BJ (cell line): ENCODE results near the gene GSG1L. TPM values are rescaled to one million over a fixed set of nuclear protein-coding genes. Genes with fewer than 3 reads are reported as not detected.

Experiments
- CTCF ChIA-PET: fragments of 350-600 bp; formaldehyde crosslinking; extraction: SDS; loops from one replicate; lab custom pipeline; 2021; ENCODE audit warnings: antibody characterized with exemption, inconsistent platforms; lab: Yijun Ruan, JAX
- POLR2A ChIA-PET: fragments of 300-600 bp; sonication (Branson Sonifier 250); formaldehyde crosslinking; extraction: SDS; loops from one replicate; lab custom pipeline; 2021; ENCODE audit warnings: antibody characterized with exemption; lab: Charles Lee
- DNase-seq: peaks from one replicate; pipeline ENCODE4 v3.0.0-alpha.2; 2011; ENCODE audit warnings: low read depth
- H3K27me3 ChIP-seq: 2 replicates; pipeline ENCODE4 v1.6.0; 2011; ENCODE audit warnings: low read length; ENCODE audit not compliant: control insufficient read depth, insufficient read depth
- H3K36me3 ChIP-seq: 2 replicates; pipeline ENCODE4 v1.5.1; 2011; ENCODE audit warnings: low read length; ENCODE audit not compliant: control insufficient read depth, insufficient read depth
- H3K4me3 ChIP-seq: 2 replicates; pipeline ENCODE4 v1.5.1; 2011; ENCODE audit warnings: low read depth, mild to moderate bottlenecking, control low read depth, low read length
- CTCF ChIP-seq: IDR thresholded peaks from 2 replicates; pipeline ENCODE4 v1.5.1; 2011; ENCODE audit warnings: low read depth, mild to moderate bottlenecking, control low read depth, inconsistent platforms, low read length, moderate library complexity; ENCODE audit not compliant: insufficient read depth
- polyA plus RNA-seq: library from polyadenylated mRNA; depleted of rRNA; stranded (reverse); fragments of >200 nt; gene quantifications from 2 replicates; pipeline ENCODE4 v1.2.3, GENCODE V29; 2011

GSG1L gene
- polyA plus RNA-seq, 1 experiment = not detected

GRCh38 chr16:27826081-27826892 lies 237.2 kb downstream of the GSG1L start:
- POLR2A ChIA-PET = no interaction called here
- peaks cover 2% of the 10 kb centered on the region; the same call in 1 of the 2 replicates for H3K27me3 ChIP-seq
- no peak overlapping the region for H3K4me3 ChIP-seq
- H3K36me3 ChIP-seq = no peaks in the 10 kb centered on the region
- CTCF ChIA-PET = no interaction called here
- no peak for DNase-seq
- TF ChIP-seq CTCF = no peak

GRCh38 chr16:27824786-27825185 lies 238.7 kb downstream of the GSG1L start:
- ChIA-PET POLR2A (no interaction called here), CTCF (interaction anchor here (0.5 kb wide), 1 partner anchor 400 kb away, joined by 3 read pairs; no protein-coding TSS in a partner anchor)
- H3K36me3 ChIP-seq = no peaks in the 10 kb centered on the region
- DNase-seq = no peak
- H3K27me3 ChIP-seq = peaks cover 2% of the 10 kb centered on the region
- TF ChIP-seq CTCF = no peak
- no peak overlapping the region for H3K4me3 ChIP-seq

- POLR2A ChIA-PET = no interaction called here
- H3K4me3 ChIP-seq = no peak overlapping the region
Measured at GRCh38 chr16:27824006-27824405, 239.5 kb downstream of the GSG1L start.

GRCh38 chr16:27823421-27823820 lies 240.1 kb downstream of the GSG1L start:
- peaks cover 2% of the 10 kb centered on the region for H3K27me3 ChIP-seq
- POLR2A ChIA-PET = no interaction called here
- CTCF ChIA-PET = no interaction called here
- TF ChIP-seq CTCF = no peak
- H3K4me3 ChIP-seq = no peak overlapping the region
- H3K36me3 ChIP-seq = no peaks in the 10 kb centered on the region
- DNase-seq = no peak

More at GRCh38 chr16:27824006-27824405, 239.5 kb downstream of the GSG1L start:
- CTCF ChIA-PET = no interaction called here
- DNase-seq = no peak
- TF ChIP-seq CTCF = no peak
- Histone ChIP-seq H3K27me3 (peaks cover 2% of the 10 kb centered on the region), H3K36me3 (no peaks in the 10 kb centered on the region)

- no peak for TF ChIP-seq CTCF
- POLR2A ChIA-PET = no interaction called here
Measured at GRCh38 chr16:27822996-27823395, 240.5 kb downstream of the GSG1L start.

More at GRCh38 chr16:27822996-27823395, 240.5 kb downstream of the GSG1L start:
- DNase-seq = no peak
- no peak overlapping the region for H3K4me3 ChIP-seq
- CTCF ChIA-PET = no interaction called here
- peaks cover 4% of the 10 kb centered on the region for H3K27me3 ChIP-seq
- H3K36me3 ChIP-seq = no peaks in the 10 kb centered on the region
